Stomach (tissue), 9 donors: Measurements from ENCODE around the gene TMEM178B. TPM values are rescaled to one million over a fixed set of nuclear protein-coding genes. Genes with fewer than 3 reads are reported as not detected.

Experiments
- DNase-seq, 2 donors: peaks; one replicate each; pipeline versions ENCODE4 v3.0.0 to v3.0.0-alpha.2; 2013 to 2019
- H3K27ac ChIP-seq, 5 donors: fragments of 200-600 bp in 4 of 5; sonication (generic) in 4 of 5; one replicate each; pipeline ENCODE4 v1.5.1; 2013 to 2019; ENCODE audit warnings: mild to moderate bottlenecking in 1 of 5, moderate library complexity in 1 of 5
- H3K27me3 ChIP-seq, 3 donors: fragments of 200-600 bp; sonication (generic); one replicate each; pipeline ENCODE4 v1.5.1; 2017 to 2019; ENCODE audit warnings: mixed run types in 1 of 3
- H3K36me3 ChIP-seq, 4 donors: fragments of 200-600 bp; sonication (generic); 1 replicate in 3 of 4; 2 replicates in 1 of 4; pipeline ENCODE4 v1.5.1; 2016 to 2019
- H3K4me1 ChIP-seq, 4 donors: fragments of 200-600 bp; sonication (generic); one replicate each; pipeline ENCODE4 v1.5.1; 2016 to 2019
- H3K4me3 ChIP-seq, 4 donors: fragments of 200-600 bp; sonication (generic) in 3 of 4; one replicate each; pipeline ENCODE4 v1.5.1; 2016 to 2019; ENCODE audit warnings: mild to moderate bottlenecking in 1 of 4
- H3K9me3 ChIP-seq, 4 donors: fragments of 200-600 bp; sonication (generic); one replicate each; pipeline ENCODE4 v1.5.1; 2016 to 2019
- CTCF ChIP-seq, 7 experiments: fragments of 450-650 bp in 4 of 7; fragments of 200-600 bp in 3 of 7; sonication (generic) in 3 of 7; IDR thresholded peaks; one replicate each; pipeline ENCODE4 v1.5.1; 2016 to 2019; ENCODE audit warnings: antibody characterized with exemption in 7 of 7, control low read depth in 2 of 7, mild to moderate bottlenecking in 1 of 7
- EP300 ChIP-seq: sonication (generic); formaldehyde crosslinking; IDR thresholded peaks from one replicate; pipeline ENCODE4 v1.6.1; 2017; ENCODE audit warnings: antibody characterized with exemption
- POLR2A ChIP-seq, 4 donors: fragments of 450-650 bp; IDR thresholded peaks; one replicate each; pipeline ENCODE4 v1.6.1; 2016; ENCODE audit warnings: antibody characterized with exemption in 4 of 4, control low read depth in 2 of 4, mild to moderate bottlenecking in 1 of 4, moderate library complexity in 1 of 4
- POLR2AphosphoS5 ChIP-seq, 3 donors: sonication (generic); formaldehyde crosslinking; IDR thresholded peaks; one replicate each; pipeline ENCODE4 v1.6.1; 2016; ENCODE audit warnings: antibody characterized with exemption in 3 of 3
- WGBS, 5 donors: extraction: QIAGEN DNeasy Blood & Tissue Kit in 3 of 5; methylation state at CpG; one replicate each; pipeline versions ENCODE4 v1.1.5 to v1.1.7; 2013 to 2018; 5-methylcytosine and 5-hydroxymethylcytosine counted together
- intact Hi-C: fragments of 100-400 bp; cut with DNase I; formaldehyde crosslinking; loops from one replicate; pipeline ENCODE4 v1.15.1; 2023; ENCODE audit warnings: low total_unique reads
- polyA plus RNA-seq, 3 donors: library from polyadenylated mRNA; stranded (reverse); fragments of 200-250 nt; gene quantifications; one replicate each; pipeline ENCODE4 v1.2.3, GENCODE V29; 2013
- total RNA-seq, 5 donors: library from RNA; depleted of rRNA; stranded (reverse); fragments of >200 nt; gene quantifications; one replicate each; pipeline versions ENCODE4 v1.1.0 to v1.2.3, GENCODE V29; 2014 to 2016
- donor health status: healthy with polysubstance abuse.
- donor health status: Bipolar disorder and iron deficiency.
- donor health status: healthy.

The TMEM178B gene
- total and polyA plus RNA-seq, 8 donors: under 0.01 to 1.7 (median 0.15) TPM; not detected in 3

DNA sequence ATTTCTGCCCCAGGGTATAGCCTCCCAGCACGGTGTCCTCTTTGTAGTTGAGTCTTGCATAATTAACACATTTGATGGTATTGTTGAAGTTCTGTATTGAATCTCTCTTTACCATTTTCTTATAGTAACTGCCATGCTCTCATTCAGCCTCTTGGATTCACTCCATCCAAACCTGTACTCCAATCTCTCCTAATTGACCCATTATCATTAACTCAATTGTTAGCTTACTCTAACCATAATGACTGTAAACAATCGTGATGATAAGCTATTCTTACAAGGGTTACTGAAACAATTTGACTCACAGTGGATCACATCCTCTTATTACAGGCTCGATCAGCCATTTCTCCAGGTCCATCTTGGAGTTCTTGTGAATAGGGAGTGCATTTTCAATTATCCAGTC is 285.4 kb downstream of the TMEM178B start:
- 43 to 68% (median 55%) methylated on average over 3 of the region's 3 CpGs for WGBS, 5 donors

GRCh38 chr7:141359740-141360415 is 286.0 kb downstream of the TMEM178B start:
- no peak for TF ChIP-seq POLR2A (IDR thresholded peaks at IDR 0.05)
- TF ChIP-seq POLR2AphosphoS5 (IDR thresholded peaks at IDR 0.05): no peak
- no peak for TF ChIP-seq CTCF (IDR thresholded peaks at IDR 0.05)
- no peak for TF ChIP-seq EP300
- no peak for DNase-seq
- WGBS, 5 donors: 85 to 92% (median 86%) methylated on average over 5 of the region's 5 CpGs
- Histone ChIP-seq H3K4me3 (no peak overlapping the region), H3K27me3 (no peaks in the 10 kb centered on the region), H3K4me1 (peaks cover 0 to 5% (median 0%) of the 10 kb centered on the region in 4 donors), H3K36me3 (no peaks in the 10 kb centered on the region), H3K27ac (no peak overlapping the region), H3K9me3 (no peaks in the 10 kb centered on the region)
- intact Hi-C loops: no loop called here

More for the DNA sequence above, 285.4 kb downstream of the TMEM178B start:
- no peak for TF ChIP-seq POLR2A (IDR thresholded peaks at IDR 0.05)
- no peak for TF ChIP-seq POLR2AphosphoS5 (IDR thresholded peaks at IDR 0.05)
- no peak for TF ChIP-seq CTCF (IDR thresholded peaks at IDR 0.05)
- TF ChIP-seq EP300: no peak
- H3K4me1 ChIP-seq: peaks cover 0 to 5% (median 0%) of the 10 kb centered on the region in 4 donors
- H3K36me3 ChIP-seq: no peaks in the 10 kb centered on the region
- H3K9me3 ChIP-seq: no peaks in the 10 kb centered on the region
- H3K27ac ChIP-seq: no peak overlapping the region
- H3K27me3 ChIP-seq: no peaks in the 10 kb centered on the region
- no peak overlapping the region for H3K4me3 ChIP-seq
- intact Hi-C loops: no loop called here
- no peak for DNase-seq

DNA sequence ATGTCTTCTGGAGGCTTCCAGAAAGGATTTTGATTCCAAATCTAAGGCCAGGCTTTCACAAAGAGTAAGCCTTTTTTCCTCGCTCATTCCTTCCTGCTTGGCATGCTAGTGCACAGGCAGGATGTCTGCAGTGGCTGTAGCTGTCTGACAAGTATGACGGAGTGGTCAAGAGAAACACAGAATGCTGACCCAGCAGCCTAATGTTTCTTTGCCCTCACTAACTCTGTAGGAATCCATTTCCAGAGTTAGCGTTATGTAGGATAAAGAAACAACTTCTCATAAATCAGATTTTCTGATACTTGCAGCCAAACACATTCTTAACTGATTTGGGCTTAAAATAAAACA is 286.5 kb downstream of the TMEM178B start:
- no peak overlapping the region for H3K27ac ChIP-seq
- 68 to 83% (median 77%) methylated on average over 3 of the region's 3 CpGs for WGBS, 5 donors
- H3K9me3 ChIP-seq: no peaks in the 10 kb centered on the region
- intact Hi-C loops: no loop called here
- TF ChIP-seq CTCF (IDR thresholded peaks at IDR 0.05) (no peak), POLR2AphosphoS5 (IDR thresholded peaks at IDR 0.05) (no peak), POLR2A (IDR thresholded peaks at IDR 0.05) (no peak), EP300 (no peak)
- no peaks in the 10 kb centered on the region for H3K36me3 ChIP-seq
- H3K27me3 ChIP-seq: no peaks in the 10 kb centered on the region
- no peak overlapping the region for H3K4me3 ChIP-seq
- H3K4me1 ChIP-seq: peaks cover 0 to 5% (median 0%) of the 10 kb centered on the region in 4 donors
- no peak for DNase-seq

- Histone ChIP-seq H3K27ac (no peak overlapping the region), H3K36me3 (no peaks in the 10 kb centered on the region), H3K4me3 (no peak overlapping the region), H3K4me1 (peaks cover 0 to 5% (median 0%) of the 10 kb centered on the region in 4 donors), H3K9me3 (no peaks in the 10 kb centered on the region), H3K27me3 (no peaks in the 10 kb centered on the region)
- 31 to 58% (median 46%) methylated on average over 1 of the region's 1 CpG for WGBS, 5 donors
- TF ChIP-seq CTCF (IDR thresholded peaks at IDR 0.05) (no peak), POLR2AphosphoS5 (IDR thresholded peaks at IDR 0.05) (no peak), POLR2A (IDR thresholded peaks at IDR 0.05) (no peak), EP300 (no peak)
- no peak for DNase-seq
- intact Hi-C loops: no loop called here
These were observed 286.9 kb downstream of the TMEM178B start for GRCh38 chr7:141360803-141361202.
